ENCODE data around the gene ITFG2.

GRCh38 chr12:2765052-2765451 lies 47.4 kb upstream of the ITFG2 start:
- TF ChIP-seq POLR2A (IDR thresholded peaks at IDR 0.05) (no peak), CTCF (IDR thresholded peaks at IDR 0.05) (no peak)
